ENCODE data around the gene TRAF5.

DNA sequence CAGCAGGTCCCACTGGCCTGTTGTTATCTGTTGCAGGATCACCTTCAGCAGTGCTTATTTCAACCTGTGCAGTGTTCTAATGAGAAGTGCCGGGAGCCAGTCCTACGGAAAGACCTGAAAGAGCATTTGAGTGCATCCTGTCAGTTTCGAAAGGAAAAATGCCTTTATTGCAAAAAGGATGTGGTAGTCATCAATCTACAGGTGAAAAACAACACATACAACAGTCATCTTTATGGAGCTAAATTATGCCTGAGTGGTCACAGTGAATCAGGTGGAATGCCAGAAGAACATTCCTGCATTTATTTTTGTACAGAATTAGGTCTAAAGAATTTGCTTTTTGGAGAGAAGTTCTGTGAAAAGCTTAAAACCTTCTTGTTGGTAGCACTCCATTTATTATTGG lies 33.2 kb downstream of the TRAF5 start:
- no peak for TF ChIP-seq POLR2A (IDR thresholded peaks at IDR 0.05)
- no peak for TF ChIP-seq CTCF (IDR thresholded peaks at IDR 0.05)
